BJ (cell line): ENCODE data around the gene PRKCA. TPM values are rescaled to one million over a fixed set of nuclear protein-coding genes. Genes with fewer than 3 reads are reported as not detected.

Experiments used
- CTCF ChIA-PET: fragments of 350-600 bp; formaldehyde crosslinking; extraction: SDS; loops from one replicate; lab custom pipeline; 2021; ENCODE audit warnings: antibody characterized with exemption, inconsistent platforms; lab: Yijun Ruan, JAX
- POLR2A ChIA-PET: fragments of 300-600 bp; sonication (Branson Sonifier 250); formaldehyde crosslinking; extraction: SDS; loops from one replicate; lab custom pipeline; 2021; ENCODE audit warnings: antibody characterized with exemption; lab: Charles Lee
- DNase-seq: peaks from one replicate; pipeline ENCODE4 v3.0.0-alpha.2; 2011; ENCODE audit warnings: low read depth
- H3K27me3 ChIP-seq: 2 replicates; pipeline ENCODE4 v1.6.0; 2011; ENCODE audit warnings: low read length; ENCODE audit not compliant: control insufficient read depth, insufficient read depth
- H3K36me3 ChIP-seq: 2 replicates; pipeline ENCODE4 v1.5.1; 2011; ENCODE audit warnings: low read length; ENCODE audit not compliant: control insufficient read depth, insufficient read depth
- H3K4me3 ChIP-seq: 2 replicates; pipeline ENCODE4 v1.5.1; 2011; ENCODE audit warnings: low read depth, mild to moderate bottlenecking, control low read depth, low read length
- polyA plus RNA-seq: library from polyadenylated mRNA; depleted of rRNA; stranded (reverse); fragments of >200 nt; gene quantifications from 2 replicates; pipeline ENCODE4 v1.2.3, GENCODE V29; 2011
- TF ChIP-seq, protein P1 (sequence below): IDR thresholded peaks from 2 replicates; pipeline ENCODE4 v1.5.1; 2011; ENCODE audit warnings: low read depth, mild to moderate bottlenecking, control low read depth, inconsistent platforms, low read length, moderate library complexity; ENCODE audit not compliant: insufficient read depth

PRKCA gene
- polyA plus RNA-seq, 1 experiment = 38.7 TPM

DNA sequence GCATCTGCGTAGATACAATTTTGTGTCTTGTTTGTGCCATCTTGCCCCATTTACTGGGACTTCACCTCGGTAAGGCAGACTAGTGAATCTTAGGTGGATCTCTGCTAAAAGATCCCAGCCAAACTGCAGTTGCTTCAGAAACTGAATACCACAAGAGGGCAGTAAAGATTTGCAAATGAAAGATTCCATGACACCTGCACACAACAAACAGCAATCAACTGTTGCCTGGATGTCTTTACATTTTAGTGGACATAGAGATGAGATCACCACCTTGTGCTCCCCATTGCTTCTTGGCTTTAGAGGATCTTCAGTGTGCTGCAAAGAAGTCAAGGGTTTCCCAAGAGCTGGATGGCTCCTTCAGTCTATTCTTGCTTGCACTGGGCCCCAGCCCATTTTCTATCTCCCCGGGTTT is 413.3 kb downstream of the PRKCA start:
- Histone ChIP-seq H3K27me3 (no peaks in the 10 kb centered on the region), H3K36me3 (no peaks in the 10 kb centered on the region), H3K4me3 (no peak overlapping the region)
- TF ChIP-seq, protein P1, sequence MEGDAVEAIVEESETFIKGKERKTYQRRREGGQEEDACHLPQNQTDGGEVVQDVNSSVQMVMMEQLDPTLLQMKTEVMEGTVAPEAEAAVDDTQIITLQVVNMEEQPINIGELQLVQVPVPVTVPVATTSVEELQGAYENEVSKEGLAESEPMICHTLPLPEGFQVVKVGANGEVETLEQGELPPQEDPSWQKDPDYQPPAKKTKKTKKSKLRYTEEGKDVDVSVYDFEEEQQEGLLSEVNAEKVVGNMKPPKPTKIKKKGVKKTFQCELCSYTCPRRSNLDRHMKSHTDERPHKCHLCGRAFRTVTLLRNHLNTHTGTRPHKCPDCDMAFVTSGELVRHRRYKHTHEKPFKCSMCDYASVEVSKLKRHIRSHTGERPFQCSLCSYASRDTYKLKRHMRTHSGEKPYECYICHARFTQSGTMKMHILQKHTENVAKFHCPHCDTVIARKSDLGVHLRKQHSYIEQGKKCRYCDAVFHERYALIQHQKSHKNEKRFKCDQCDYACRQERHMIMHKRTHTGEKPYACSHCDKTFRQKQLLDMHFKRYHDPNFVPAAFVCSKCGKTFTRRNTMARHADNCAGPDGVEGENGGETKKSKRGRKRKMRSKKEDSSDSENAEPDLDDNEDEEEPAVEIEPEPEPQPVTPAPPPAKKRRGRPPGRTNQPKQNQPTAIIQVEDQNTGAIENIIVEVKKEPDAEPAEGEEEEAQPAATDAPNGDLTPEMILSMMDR = peak; percentile 63
- ChIA-PET CTCF (interaction anchor here (0.7 to 2.2 kb wide), 6 partner anchors 9 to 517 kb away, joined by 3 to 10 read pairs (median 4); no protein-coding TSS in a partner anchor), POLR2A (no interaction called here)
- DNase-seq = no peak

DNA sequence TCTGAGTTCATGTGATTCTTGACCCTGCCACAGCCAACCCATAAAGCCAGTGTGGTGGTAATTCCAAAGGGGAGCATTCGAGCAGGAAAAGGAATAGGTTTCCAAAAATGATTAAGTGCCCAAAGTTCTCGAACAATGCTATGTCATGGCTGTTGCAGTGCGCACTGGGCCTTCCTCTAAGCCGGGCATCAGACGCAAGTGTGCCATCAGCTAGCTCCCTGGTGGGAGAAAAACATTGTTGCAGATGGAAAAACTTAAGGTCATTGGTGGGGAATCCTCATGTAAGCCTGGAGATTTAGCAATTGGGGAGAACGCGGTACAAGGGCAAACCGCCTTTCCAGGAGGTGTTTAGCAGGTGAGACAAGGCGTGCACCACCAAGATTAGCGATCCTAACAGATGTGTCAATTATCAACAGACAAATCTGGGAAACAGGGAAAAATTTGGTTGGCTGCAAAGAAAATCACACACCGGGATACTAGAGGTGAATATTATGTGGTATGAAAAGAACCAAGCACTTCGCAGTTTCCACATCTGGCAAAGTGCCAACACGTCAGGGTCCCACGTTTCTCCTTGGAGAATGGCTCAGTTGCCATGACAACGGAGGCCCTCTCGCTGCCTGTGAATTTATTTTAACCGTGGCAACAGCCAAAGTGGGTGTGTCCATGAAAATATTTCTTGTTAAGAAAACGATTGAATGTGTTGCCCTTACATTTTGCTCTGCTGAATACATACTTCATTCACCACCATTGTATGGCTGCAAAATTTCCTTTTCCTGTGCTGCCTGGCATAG is 414.0 kb downstream of the PRKCA start:
- no peaks in the 10 kb centered on the region for H3K27me3 ChIP-seq
- ChIA-PET POLR2A (no interaction called here), CTCF (interaction anchor here (0.7 to 1.1 kb wide), 5 partner anchors 8 to 287 kb away, joined by 3 to 5 read pairs (median 4); no protein-coding TSS in a partner anchor)
- TF ChIP-seq, protein P1 = no peak
- H3K4me3 ChIP-seq = no peak overlapping the region
- DNase-seq = no peak
- H3K36me3 ChIP-seq = no peaks in the 10 kb centered on the region

DNA sequence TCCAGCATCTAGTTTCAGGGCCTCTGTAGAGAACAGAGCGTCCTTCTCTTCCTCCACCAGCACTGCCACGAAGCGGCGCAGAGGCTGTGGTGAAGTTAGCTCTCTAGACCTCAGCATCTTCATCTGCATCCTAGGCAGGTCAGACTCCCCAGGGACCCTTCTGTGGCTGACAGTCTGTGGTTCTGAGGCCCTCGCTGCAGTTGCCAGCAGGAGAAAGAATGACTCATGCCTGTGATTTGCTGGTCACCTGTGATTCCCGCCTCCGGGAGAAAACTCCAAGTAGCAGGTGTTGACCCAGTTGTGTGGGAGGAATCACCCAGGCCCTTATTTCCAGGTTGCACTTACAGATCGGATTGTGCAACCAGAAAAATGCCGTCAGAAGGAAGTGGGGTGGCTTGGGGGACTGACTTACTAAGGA is 415.2 kb downstream of the PRKCA start:
- no peak for DNase-seq
- no peaks in the 10 kb centered on the region for H3K27me3 ChIP-seq
- H3K36me3 ChIP-seq = no peaks in the 10 kb centered on the region
- H3K4me3 ChIP-seq = no peak overlapping the region
- TF ChIP-seq, protein P1 = no peak
- ChIA-PET CTCF (interaction anchor here (1.6 kb wide), 1 partner anchor 10 kb away, joined by 9 read pairs; no protein-coding TSS in a partner anchor), POLR2A (no interaction called here)

DNA sequence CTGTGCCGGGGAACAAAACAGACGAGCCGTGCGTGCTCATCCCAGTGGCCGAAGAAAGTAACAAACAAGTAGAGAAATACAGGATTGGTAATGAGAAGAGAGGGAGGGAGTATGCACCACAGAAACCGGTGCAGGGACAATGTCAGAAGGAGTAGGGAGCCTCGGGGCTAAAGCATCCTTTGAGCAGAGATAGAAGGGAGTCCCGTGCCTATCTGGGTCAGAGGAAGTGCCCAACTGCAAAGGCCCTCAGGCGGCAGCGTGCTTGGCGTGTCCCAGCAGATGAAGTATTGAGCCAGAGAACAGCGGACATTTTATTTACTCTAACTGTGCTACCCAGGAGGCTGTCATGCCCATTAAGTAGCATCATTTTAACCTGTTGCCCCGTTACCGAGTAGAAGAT is 417.6 kb downstream of the PRKCA start:
- no peak overlapping the region for H3K4me3 ChIP-seq
- H3K36me3 ChIP-seq = no peaks in the 10 kb centered on the region
- TF ChIP-seq, protein P1 = no peak
- H3K27me3 ChIP-seq = no peaks in the 10 kb centered on the region
- ChIA-PET CTCF (interaction anchor here (1.4 kb wide), 1 partner anchor 9 kb away, joined by 4 read pairs; no protein-coding TSS in a partner anchor), POLR2A (no interaction called here)
- DNase-seq = no peak

DNA sequence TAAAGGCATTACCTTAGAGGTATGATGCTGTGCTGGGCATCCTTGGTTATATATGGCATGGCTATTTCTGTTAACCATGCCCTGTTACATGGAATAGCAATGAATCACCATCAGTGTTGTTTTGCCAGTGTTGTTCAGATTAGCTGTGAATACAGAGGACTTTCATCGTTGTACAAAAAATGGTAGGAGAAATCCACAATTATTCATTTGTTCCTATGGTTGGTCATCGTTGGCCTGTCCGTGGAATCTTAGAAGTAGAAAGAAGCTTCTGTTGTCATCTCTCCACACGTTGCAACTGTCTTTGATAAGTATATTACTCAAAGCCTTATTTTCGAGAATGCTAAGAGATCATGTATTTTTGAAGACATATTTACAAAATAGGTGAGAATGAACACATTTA is 418.2 kb downstream of the PRKCA start:
- POLR2A ChIA-PET = no interaction called here
- CTCF ChIA-PET = interaction anchor here (0.6 to 1.4 kb wide), 2 partner anchors 8 to 25 kb away, joined by 3 to 4 read pairs; no protein-coding TSS in a partner anchor
- Histone ChIP-seq H3K4me3 (no peak overlapping the region), H3K36me3 (no peaks in the 10 kb centered on the region), H3K27me3 (no peaks in the 10 kb centered on the region)
- TF ChIP-seq, protein P1 = no peak
- no peak for DNase-seq
